ENCODE results near the gene LRRC4C.
"Not testable (repeated sequence)": the region's sequence is repeated elsewhere in the genome, so short reads cannot be mapped to it uniquely, and the experiment has no call there.

The LRRC4C gene

GRCh38 chr11:40230821-40231220 is 1228.6 kb downstream of the LRRC4C start:
- DNase-seq (ENCODE audit: low spot score): no peak

- DNase-seq (ENCODE audit: low spot score): no peak
Measured at GRCh38 chr11:40228662-40229061, 1230.8 kb downstream of the LRRC4C start.

GRCh38 chr11:40227730-40228129 is 1231.7 kb downstream of the LRRC4C start:
- DNase-seq (ENCODE audit: low spot score): no peak

- DNase-seq (ENCODE audit: low spot score): no peak
Measured at GRCh38 chr11:40226654-40227053, 1232.8 kb downstream of the LRRC4C start.

GRCh38 chr11:40223596-40224330 is 1235.7 kb downstream of the LRRC4C start:
- no peak for DNase-seq (ENCODE audit: low spot score)

DNA sequence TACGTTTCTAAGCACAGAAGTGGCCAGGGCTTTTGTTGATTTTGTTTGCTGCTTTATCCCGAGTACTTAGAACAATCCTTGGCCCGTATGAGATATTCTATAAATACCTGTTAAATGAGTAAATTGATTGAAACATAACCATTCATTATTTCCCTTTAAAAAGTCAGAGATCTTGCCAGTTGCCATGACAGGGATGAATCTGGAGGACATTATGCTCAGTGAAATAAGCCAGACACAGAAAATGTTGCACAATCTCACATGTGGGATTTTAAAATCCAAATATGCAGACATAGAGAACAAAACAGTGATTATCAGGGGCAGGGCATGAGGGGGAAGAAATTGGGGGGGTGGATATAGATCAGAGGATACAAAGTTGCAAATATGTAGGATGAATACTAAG is 1240.1 kb downstream of the LRRC4C start:
- DNase-seq (ENCODE audit: low spot score): no peak

GRCh38 chr11:40215556-40215955 is 1243.9 kb downstream of the LRRC4C start:
- DNase-seq (ENCODE audit: low spot score): no peak

DNA sequence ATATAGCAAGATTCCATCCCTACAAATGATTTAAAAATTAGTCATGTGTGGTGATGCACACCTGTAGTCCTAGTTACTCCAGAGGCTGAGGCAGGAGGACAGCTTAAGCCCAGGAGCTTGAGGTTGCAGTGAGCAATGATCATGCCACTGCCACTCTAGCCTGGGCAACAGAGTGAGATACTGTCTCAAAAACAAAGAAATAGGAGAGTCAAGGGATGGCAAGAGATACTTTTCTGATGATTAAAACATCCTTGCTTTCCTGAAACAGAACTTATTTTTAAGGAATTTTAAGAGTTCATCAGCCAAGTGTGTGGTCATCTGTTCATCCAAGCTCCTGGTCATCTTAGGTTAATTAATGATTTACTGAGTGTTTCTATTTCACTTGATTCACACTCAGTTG is 1252.0 kb downstream of the LRRC4C start:
- DNase-seq (ENCODE audit: low spot score): no peak

GRCh38 chr11:40204228-40204627 is 1255.2 kb downstream of the LRRC4C start:
- no peak for DNase-seq (ENCODE audit: low spot score)

DNA sequence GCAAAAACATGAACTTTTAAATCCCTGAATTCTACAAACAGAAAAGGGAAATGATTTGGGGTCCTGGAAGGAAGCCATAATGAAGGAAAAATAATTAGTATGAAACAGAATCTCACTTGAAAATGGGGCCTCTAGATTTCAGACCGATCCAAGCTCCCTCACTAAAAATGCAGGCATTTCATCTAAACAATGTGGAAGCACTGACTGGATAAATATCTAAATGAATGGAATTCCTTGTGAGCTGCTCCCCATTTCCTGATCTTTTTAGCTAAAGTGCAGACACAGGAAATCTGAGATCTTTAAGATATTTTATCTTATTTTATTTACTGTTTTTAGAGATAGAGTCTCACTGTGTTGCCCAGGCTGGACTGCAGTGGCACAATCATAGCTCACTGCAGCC is 1255.8 kb downstream of the LRRC4C start:
- DNase-seq (ENCODE audit: low spot score): no peak

GRCh38 chr11:40202589-40203270 is 1256.7 kb downstream of the LRRC4C start:
- DNase-seq (ENCODE audit: low spot score): no peak

DNA sequence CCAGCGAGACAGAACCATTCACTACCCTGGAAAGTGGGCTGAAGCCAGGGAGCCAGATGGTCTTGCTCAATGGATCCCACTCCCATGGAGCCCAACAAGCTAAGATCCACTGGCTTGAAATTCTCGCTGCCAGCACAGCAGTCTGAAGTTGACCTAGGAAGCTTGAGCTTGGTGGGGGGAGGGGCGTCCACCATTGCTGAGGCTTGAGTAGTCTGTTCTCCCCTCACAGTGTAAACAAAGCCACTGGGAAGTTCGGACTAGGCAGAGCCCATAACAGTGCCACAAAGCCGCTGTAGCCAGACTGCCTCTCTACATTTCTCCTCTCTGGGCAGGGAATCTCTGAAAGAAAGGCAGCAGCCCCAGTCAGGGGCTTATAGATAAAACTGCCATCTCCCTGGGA is 1266.9 kb downstream of the LRRC4C start:
- DNase-seq (ENCODE audit: low spot score): not testable (repeated sequence)

GRCh38 chr11:40190294-40190693 is 1269.2 kb downstream of the LRRC4C start:
- DNase-seq (ENCODE audit: low spot score): no peak

- no peak for DNase-seq (ENCODE audit: low spot score)
Measured at GRCh38 chr11:40188848-40189247, 1270.6 kb downstream of the LRRC4C start.

DNA sequence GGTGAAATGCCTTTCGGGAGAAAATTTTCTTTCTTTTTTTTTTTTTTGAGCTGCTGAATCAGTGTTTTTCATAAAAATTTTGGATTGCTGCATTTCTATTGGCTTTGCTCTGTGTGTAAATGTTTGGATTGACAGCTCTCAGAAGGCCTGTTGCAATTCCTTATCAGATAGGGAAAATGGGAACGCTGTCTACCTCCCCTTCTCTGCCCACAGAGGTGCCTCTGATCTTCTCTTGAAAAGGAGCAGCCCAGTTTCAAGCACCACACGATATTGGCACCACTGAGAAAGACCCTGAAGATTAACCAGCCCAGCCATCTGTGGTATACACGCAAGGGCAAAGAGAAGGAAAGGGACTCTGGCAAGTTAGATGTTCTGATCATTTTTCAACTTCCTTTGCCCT is 1272.2 kb downstream of the LRRC4C start:
- DNase-seq (ENCODE audit: low spot score): no peak

DNA sequence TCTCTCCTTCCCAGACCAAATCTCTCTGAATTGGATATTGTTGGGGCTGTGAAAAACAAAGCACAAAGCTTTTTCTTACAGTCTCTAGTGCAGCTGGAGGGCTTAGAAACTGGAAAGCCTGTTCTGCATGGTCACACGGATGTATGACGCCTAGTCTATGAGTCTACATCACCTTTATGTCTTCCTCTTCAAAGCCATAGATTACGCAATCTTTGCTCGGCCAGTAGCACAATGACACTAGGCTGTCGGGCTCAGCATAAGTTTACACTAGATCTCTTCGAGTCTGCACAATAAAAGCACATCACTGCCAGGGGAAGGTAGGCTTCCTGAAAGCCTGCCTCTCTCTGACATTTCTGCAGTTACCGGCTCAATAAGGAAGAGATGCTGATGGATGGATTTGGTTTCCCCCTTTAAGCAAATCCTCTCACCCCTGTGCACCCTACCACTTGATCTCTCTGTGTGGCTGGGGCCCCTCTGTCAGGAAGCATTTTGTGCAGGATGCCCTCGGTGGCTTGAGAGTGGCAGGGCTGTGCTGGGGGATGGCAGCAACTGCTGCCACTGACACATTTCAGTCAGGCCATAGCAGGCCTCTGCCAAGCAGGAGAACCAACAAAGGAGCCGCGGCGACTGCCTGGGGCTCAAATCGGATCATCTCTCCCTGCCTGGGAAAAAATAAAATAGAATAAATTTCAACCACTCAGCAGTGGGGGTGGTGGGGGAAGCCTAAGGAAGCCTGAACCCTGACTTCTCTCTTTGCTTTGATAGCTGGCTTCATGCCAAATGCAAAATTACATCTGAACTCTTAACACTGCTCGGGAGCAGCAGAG is 1272.8 kb downstream of the LRRC4C start:
- DNase-seq (ENCODE audit: low spot score): no peak

- DNase-seq (ENCODE audit: low spot score): no peak
Measured at GRCh38 chr11:40185793-40186192, 1273.7 kb downstream of the LRRC4C start.

GRCh38 chr11:40183073-40184064 is 1276.1 kb downstream of the LRRC4C start:
- DNase-seq (ENCODE audit: low spot score): no peak

GRCh38 chr11:40179541-40179940 is 1279.9 kb downstream of the LRRC4C start:
- no peak for DNase-seq (ENCODE audit: low spot score)

- no peak for DNase-seq (ENCODE audit: low spot score)
Measured at GRCh38 chr11:40178470-40178869, 1281.0 kb downstream of the LRRC4C start.

DNA sequence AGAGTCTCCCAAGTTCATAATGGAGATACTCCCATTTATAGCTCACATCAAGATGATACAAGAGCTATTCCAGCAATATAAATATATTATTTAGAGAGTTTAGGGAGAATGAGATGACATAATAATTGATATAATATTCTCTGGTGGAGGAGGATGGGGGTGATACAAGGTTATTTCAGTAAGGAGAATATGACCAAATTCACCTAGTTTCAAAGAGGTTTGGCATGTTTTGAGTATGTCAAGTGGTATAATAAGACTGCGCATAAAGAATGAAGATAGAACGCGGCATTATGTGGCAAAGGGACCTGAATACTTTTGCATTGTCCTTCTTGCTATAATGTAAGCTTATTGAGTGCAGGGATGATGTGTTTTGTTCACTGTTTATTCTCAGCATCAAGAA is 1283.5 kb downstream of the LRRC4C start:
- no peak for DNase-seq (ENCODE audit: low spot score)

GRCh38 chr11:40170078-40170477 is 1289.4 kb downstream of the LRRC4C start:
- no peak for DNase-seq (ENCODE audit: low spot score)

Data from HuH-7.5 (cell line).